ENCODE measurements around the gene EPHB4.
A peak's percentile ranks its signal among the peaks of the same experiment; 100 is the strongest.
"Not testable (repeated sequence)": the region's sequence is repeated elsewhere in the genome, so short reads cannot be mapped to it uniquely, and the experiment has no call there.

The EPHB4 gene

DNA sequence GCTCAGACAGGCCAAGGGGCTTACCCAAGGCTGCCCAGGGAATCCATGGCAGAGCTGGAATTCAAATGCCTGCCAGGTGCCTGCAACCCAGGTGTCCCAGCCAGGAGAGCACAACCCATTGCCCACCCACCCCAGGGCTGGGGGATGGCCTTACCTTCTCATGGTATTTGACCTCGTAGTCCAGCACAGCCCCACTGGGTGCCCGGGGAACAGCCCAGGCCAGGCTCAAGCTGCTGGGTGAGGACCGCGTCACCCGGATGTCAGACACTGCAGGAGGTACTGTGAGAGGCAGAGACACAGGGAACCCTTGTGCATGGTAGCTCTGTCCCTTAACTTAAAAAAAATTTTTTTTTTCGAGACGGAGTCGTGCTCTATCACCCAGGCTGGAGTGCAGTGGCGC lies 9.0 kb downstream of the EPHB4 start:
- Histone ChIP-seq H2AFZ (ENCODE audit: low read length) (no peak overlapping the region), H4K20me1 (ENCODE audit: insufficient read depth, low read length) (no peaks in the 10 kb centered on the region), H3K4me1 (ENCODE audit: low read length) (no peaks in the 10 kb centered on the region), H3F3A (ENCODE audit: insufficient read depth, low read length) (no peaks in the 10 kb centered on the region), H3K27ac (ENCODE audit: low read length) (no peak overlapping the region), H3K79me2 (ENCODE audit: low read length) (no peaks in the 10 kb centered on the region), H3K4me3 (ENCODE audit: low read length) (no peak overlapping the region), H3K9me3 (replicated peaks; ENCODE audit: insufficient read depth, low read length) (no peaks in the 10 kb centered on the region), H3K9ac (ENCODE audit: low read length) (no peak overlapping the region), H3K4me2 (ENCODE audit: low read depth, low read length) (no peak overlapping the region), H3K9me2 (replicated peaks; ENCODE audit: insufficient read depth, low read length) (no peaks in the 10 kb centered on the region), H3K36me3 (replicated peaks; ENCODE audit: insufficient read depth, low read length) (no peaks in the 10 kb centered on the region), H3K27me3 (replicated peaks; ENCODE audit: insufficient read depth, low read length) (peaks cover 68% of the 10 kb centered on the region)
- no peak for DNase-seq
- no peak for TF ChIP-seq EZH2 (optimal IDR thresholded peaks at IDR 0.05; ENCODE audit: low read depth, low read length)
- no peak for TF ChIP-seq EZH2phosphoT487 (IDR thresholded peaks at IDR 0.05; ENCODE audit: low read length)
- no peak for TF ChIP-seq CTCF (IDR thresholded peaks at IDR 0.05; ENCODE audit: low read length)

- Histone ChIP-seq H3K9me3 (replicated peaks; ENCODE audit: insufficient read depth, low read length) (no peaks in the 10 kb centered on the region), H3F3A (ENCODE audit: insufficient read depth, low read length) (no peaks in the 10 kb centered on the region), H2AFZ (ENCODE audit: low read length) (no peak overlapping the region), H3K4me1 (ENCODE audit: low read length) (no peaks in the 10 kb centered on the region), H3K4me3 (ENCODE audit: low read length) (no peak overlapping the region), H4K20me1 (ENCODE audit: insufficient read depth, low read length) (no peaks in the 10 kb centered on the region), H3K79me2 (ENCODE audit: low read length) (no peaks in the 10 kb centered on the region), H3K9ac (ENCODE audit: low read length) (no peak overlapping the region), H3K27ac (ENCODE audit: low read length) (no peak overlapping the region), H3K27me3 (replicated peaks; ENCODE audit: insufficient read depth, low read length) (peaks cover 68% of the 10 kb centered on the region), H3K9me2 (replicated peaks; ENCODE audit: insufficient read depth, low read length) (no peaks in the 10 kb centered on the region), H3K36me3 (replicated peaks; ENCODE audit: insufficient read depth, low read length) (no peaks in the 10 kb centered on the region), H3K4me2 (ENCODE audit: low read depth, low read length) (no peak overlapping the region)
- no peak for DNase-seq
- TF ChIP-seq EZH2phosphoT487 (IDR thresholded peaks at IDR 0.05; ENCODE audit: low read length), result no peak
- no peak for TF ChIP-seq CTCF (IDR thresholded peaks at IDR 0.05; ENCODE audit: low read length)
- no peak for TF ChIP-seq EZH2 (optimal IDR thresholded peaks at IDR 0.05; ENCODE audit: low read depth, low read length)
Measured at GRCh38 chr7:100817097-100817496, 10.2 kb downstream of the EPHB4 start.

DNA sequence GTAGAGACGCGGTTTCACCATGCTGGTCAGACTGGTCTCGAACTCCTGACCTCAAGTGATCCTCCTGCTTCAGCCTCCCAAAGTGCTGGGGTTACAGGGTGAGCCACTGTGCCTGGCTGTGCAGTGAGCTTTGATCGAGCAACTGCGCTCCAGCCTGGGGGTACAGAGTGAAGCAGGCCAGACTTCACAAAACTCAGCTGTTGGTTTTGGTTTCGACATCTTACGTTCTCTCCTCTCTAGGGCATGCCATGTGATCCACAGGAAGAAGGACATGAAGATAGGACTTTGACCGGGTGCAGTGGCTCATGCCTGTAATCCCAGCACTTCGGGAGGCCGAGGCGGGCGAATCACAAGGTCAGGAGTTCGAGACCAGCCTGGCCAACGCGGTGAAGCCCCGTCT lies 10.8 kb downstream of the EPHB4 start:
- not testable (repeated sequence) for H3K9me3 ChIP-seq (replicated peaks; ENCODE audit: insufficient read depth, low read length); H4K20me1 ChIP-seq (ENCODE audit: insufficient read depth, low read length); H3K9me2 ChIP-seq (replicated peaks; ENCODE audit: insufficient read depth, low read length); H3K4me1 ChIP-seq (ENCODE audit: low read length); H3K4me3 ChIP-seq (ENCODE audit: low read length); H3K36me3 ChIP-seq (replicated peaks; ENCODE audit: insufficient read depth, low read length); H3K4me2 ChIP-seq (ENCODE audit: low read depth, low read length); H2AFZ ChIP-seq (ENCODE audit: low read length); H3K9ac ChIP-seq (ENCODE audit: low read length); H3K27ac ChIP-seq (ENCODE audit: low read length); H3K79me2 ChIP-seq (ENCODE audit: low read length); H3F3A ChIP-seq (ENCODE audit: insufficient read depth, low read length)
- H3K27me3 ChIP-seq (replicated peaks; ENCODE audit: insufficient read depth, low read length), result peaks cover 66% of the 10 kb centered on the region
- DNase-seq, result peak; percentile 58

GRCh38 chr7:100812729-100813128 lies 14.6 kb downstream of the EPHB4 start:
- no peaks in the 10 kb centered on the region for H3K9me2 ChIP-seq (replicated peaks; ENCODE audit: insufficient read depth, low read length)
- no peak overlapping the region for H3K9ac ChIP-seq (ENCODE audit: low read length)
- H3K27ac ChIP-seq (ENCODE audit: low read length), result no peak overlapping the region
- H3K79me2 ChIP-seq (ENCODE audit: low read length), result no peaks in the 10 kb centered on the region
- H3K4me3 ChIP-seq (ENCODE audit: low read length), result no peak overlapping the region
- H3K27me3 ChIP-seq (replicated peaks; ENCODE audit: insufficient read depth, low read length), result peaks cover 72% of the 10 kb centered on the region
- no peak overlapping the region for H3K4me2 ChIP-seq (ENCODE audit: low read depth, low read length)
- no peak for DNase-seq
- no peaks in the 10 kb centered on the region for H4K20me1 ChIP-seq (ENCODE audit: insufficient read depth, low read length)
- no peak overlapping the region for H2AFZ ChIP-seq (ENCODE audit: low read length)
- no peaks in the 10 kb centered on the region for H3K4me1 ChIP-seq (ENCODE audit: low read length)
- no peaks in the 10 kb centered on the region for H3K9me3 ChIP-seq (replicated peaks; ENCODE audit: insufficient read depth, low read length)
- no peaks in the 10 kb centered on the region for H3F3A ChIP-seq (ENCODE audit: insufficient read depth, low read length)
- H3K36me3 ChIP-seq (replicated peaks; ENCODE audit: insufficient read depth, low read length), result no peaks in the 10 kb centered on the region
- no peak for TF ChIP-seq EZH2phosphoT487 (IDR thresholded peaks at IDR 0.05; ENCODE audit: low read length)
- no peak for TF ChIP-seq EZH2 (optimal IDR thresholded peaks at IDR 0.05; ENCODE audit: low read depth, low read length)
- TF ChIP-seq CTCF (IDR thresholded peaks at IDR 0.05; ENCODE audit: low read length), result no peak

Measured in MM.1S (cell line).